GM06990 (cell line): ENCODE measurements around the gene SLC26A8.

Source experiments
- DNase-seq: peaks from one replicate; pipeline ENCODE4 v3.0.0-alpha.2; 2011; ENCODE audit not compliant: insufficient read length; ENCODE audit errors: extremely low read depth
- H3K27me3 ChIP-seq: replicated peaks from 2 replicates; pipeline ENCODE4 v1.6.0; 2011; ENCODE audit warnings: low read length; ENCODE audit not compliant: control insufficient read depth, insufficient read depth
- H3K36me3 ChIP-seq: 2 replicates; pipeline ENCODE4 v1.5.1; 2011; ENCODE audit warnings: low read length; ENCODE audit not compliant: control insufficient read depth, insufficient read depth
- H3K4me3 ChIP-seq: replicated peaks from 2 replicates; pipeline ENCODE4 v1.5.1; 2011; ENCODE audit warnings: low read depth, mild to moderate bottlenecking, control low read depth, low read length
- CTCF ChIP-seq: IDR thresholded peaks from 2 replicates; pipeline ENCODE4 v1.5.1; 2011; ENCODE audit warnings: low read length, control low read depth, mild to moderate bottlenecking, inconsistent platforms; ENCODE audit not compliant: insufficient read depth, poor library complexity, severe bottlenecking

The SLC26A8 gene

GRCh38 chr6:36064770-36065396 is 40.4 kb upstream of the SLC26A8 start:
- Histone ChIP-seq H3K4me3 (no peak overlapping the region), H3K27me3 (no peaks in the 10 kb centered on the region), H3K36me3 (no peaks in the 10 kb centered on the region; the same call in 1 of the 2 replicates)
- DNase-seq, result no peak
- TF ChIP-seq CTCF, result no peak

GRCh38 chr6:36063318-36064060 is 39.0 kb upstream of the SLC26A8 start:
- Histone ChIP-seq H3K36me3 (no peaks in the 10 kb centered on the region; the same call in 1 of the 2 replicates), H3K4me3 (no peak overlapping the region), H3K27me3 (no peaks in the 10 kb centered on the region)
- TF ChIP-seq CTCF, result no peak
- no peak for DNase-seq

GRCh38 chr6:36062247-36062646 is 37.8 kb upstream of the SLC26A8 start:
- TF ChIP-seq CTCF, result no peak
- Histone ChIP-seq H3K4me3 (no peak overlapping the region), H3K36me3 (no peaks in the 10 kb centered on the region; the same call in 1 of the 2 replicates), H3K27me3 (no peaks in the 10 kb centered on the region)
- no peak for DNase-seq

GRCh38 chr6:36061236-36061635 is 36.8 kb upstream of the SLC26A8 start:
- Histone ChIP-seq H3K36me3 (no peaks in the 10 kb centered on the region; the same call in 1 of the 2 replicates), H3K27me3 (no peaks in the 10 kb centered on the region), H3K4me3 (no peak overlapping the region)
- TF ChIP-seq CTCF, result no peak
- no peak for DNase-seq

- TF ChIP-seq CTCF, result no peak
- Histone ChIP-seq H3K27me3 (no peaks in the 10 kb centered on the region), H3K4me3 (no peak overlapping the region), H3K36me3 (no peaks in the 10 kb centered on the region; the same call in 1 of the 2 replicates)
- no peak for DNase-seq
Observed at GRCh38 chr6:36056178-36056577, 31.7 kb upstream of the SLC26A8 start.
